Stimulated activated CD4-positive, alpha-beta T cell treated with anti-CD3 and anti-CD28 coated beads, Interleukin-15, amount 100 ng/mL, for 24 hours (primary cell): ENCODE results near the gene YAE1.
A peak's percentile ranks its signal among the peaks of the same experiment; 100 is the strongest.
"Not testable (repeated sequence)": the region's sequence is repeated elsewhere in the genome, so short reads cannot be mapped to it uniquely, and the experiment has no call there.

Source experiments
- DNase-seq: peaks from one replicate; pipeline ENCODE4 v3.0.0-alpha.2; 2020

The YAE1 gene, protein sequence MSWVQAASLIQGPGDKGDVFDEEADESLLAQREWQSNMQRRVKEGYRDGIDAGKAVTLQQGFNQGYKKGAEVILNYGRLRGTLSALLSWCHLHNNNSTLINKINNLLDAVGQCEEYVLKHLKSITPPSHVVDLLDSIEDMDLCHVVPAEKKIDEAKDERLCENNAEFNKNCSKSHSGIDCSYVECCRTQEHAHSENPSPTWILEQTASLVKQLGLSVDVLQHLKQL

DNA sequence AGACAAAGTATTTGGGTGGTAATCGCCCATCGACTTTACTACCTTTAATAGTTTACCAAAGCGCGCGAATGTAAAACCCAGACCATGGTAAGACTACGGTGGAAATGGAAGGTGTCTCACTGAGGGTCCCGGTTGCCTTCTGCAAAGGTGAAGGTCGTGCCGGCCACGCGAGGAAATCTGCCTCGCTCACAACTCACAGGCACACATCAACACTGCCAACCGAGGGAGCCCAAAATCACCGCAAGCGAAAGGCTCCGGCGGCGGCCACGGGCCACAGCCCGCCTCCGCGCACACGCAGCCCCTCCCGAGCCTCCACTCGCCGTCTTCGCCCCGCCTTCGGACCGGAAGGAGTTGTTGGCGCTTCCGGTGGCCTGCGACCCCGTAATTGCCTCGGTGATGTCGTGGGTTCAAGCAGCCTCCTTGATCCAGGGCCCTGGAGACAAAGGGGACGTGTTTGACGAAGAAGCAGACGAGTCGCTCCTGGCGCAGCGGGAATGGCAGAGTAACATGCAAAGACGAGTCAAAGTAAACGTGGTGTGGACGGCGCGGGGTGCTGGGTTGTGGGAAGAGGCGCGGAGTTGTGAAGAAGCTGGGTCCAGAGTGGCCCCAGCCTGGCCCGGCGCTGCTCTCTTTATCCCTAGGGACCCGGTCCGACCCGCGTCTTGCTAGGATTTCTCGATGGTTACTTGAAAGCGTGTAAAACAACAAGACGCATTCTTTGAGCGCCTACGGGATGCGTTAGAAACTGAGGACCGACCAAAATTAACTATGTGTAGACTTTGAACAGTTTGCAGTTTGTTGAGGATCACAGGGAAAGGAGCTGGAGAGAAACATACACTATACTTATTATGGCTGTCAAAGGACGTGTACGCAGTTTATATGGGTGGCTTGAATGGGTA lies at the start of gene YAE1:
Gene YAE1, plus strand, starts transcription at position 382 of the 899 bp plus-strand sequence. Its CDS starts 15 bp downstream, at position 397.
- DNase-seq = peak; percentile 91

DNA sequence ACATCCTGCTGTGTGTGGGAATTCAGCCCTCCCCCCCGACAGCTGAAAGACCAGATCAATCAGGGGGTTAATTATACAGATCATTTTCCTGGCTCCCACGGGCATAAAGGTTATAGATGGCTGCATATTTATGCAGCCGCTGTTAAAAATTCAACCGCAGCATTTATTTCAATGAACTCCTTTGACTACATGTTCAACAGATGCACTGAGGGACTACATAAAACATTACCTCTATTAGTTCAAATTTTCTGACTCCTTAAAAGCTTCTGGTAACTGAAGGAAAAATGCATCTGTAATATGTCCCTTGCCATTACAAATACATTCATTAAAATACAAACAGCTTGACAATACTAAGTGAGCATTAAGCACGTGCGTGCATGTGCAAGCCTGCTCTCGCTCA lies 49.7 kb upstream of the YAE1 start:
- DNase-seq = no peak

DNA sequence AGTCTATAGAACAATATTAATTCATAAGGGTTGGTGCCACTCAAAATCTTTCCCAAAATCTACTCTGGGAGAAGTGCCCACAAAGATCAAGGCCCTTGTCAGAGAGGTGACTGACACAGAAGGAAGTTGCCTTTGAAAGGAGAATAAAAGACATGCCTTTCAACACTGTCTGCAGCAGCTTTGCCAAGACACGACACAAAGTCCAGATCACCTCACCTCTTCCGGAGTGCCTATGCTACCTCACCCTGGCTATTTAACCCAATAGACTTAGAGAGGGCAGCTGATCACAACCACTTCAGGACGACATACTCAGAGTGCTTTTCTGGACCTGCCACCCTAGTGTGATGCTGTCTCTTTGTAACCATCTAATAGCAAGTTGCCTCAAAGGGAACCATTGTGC lies 49.0 kb upstream of the YAE1 start:
- DNase-seq = no peak

DNA sequence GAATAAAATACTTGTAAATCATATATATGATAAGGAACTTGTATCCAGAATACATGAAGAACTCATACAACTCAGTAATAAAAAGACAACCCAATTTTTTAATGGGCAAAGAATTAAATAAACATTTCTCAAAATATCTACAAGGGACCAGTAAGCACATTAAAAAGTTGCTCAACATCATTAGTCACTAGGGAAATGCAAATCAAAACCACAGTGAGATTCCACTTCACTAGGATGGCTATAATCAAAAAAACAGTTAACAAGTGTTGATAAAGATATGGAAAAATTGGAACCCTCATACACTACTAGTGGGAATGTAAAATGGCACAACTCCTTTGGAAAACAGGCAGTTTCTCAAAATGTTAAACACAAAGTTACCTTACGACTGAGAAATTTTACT lies 40.3 kb upstream of the YAE1 start:
- no peak for DNase-seq

DNA sequence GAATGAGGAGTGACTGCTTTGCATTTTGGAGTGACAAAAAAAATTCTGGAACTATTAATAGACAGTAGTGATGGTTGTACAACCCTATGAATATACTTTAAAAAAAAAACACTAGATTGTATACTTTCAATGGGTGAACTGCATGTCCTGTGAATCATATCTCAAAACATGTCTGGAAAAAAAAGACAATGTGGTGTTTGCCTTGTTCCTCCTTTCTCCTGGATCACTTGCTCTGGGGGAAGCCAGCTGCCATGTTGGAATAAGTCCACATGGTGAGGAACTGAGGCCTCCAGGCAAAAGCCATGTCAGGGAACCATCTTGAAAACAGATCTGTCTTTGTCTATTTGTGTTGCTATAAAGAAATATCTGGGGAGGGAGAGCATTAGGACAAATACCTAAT lies 39.5 kb upstream of the YAE1 start:
- DNase-seq = no peak

DNA sequence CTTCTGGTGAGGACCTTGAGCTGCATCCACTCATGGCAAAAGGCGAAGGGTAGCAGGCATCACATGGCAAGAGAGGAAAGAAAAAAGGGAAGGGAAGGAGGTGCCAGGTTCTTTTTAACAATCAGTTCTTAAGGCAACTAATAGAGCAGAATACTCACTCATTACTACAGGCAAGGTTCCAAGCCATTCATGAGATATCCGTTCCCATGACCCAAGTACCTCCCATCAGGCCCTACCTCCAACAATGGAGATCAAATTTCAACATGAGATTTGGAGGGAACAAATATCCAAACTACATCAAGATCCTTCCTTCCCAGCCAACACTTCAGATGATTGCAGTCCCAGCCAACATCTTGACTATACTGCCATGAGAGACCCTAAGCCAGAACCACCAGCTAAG lies 38.9 kb upstream of the YAE1 start:
- no peak for DNase-seq

DNA sequence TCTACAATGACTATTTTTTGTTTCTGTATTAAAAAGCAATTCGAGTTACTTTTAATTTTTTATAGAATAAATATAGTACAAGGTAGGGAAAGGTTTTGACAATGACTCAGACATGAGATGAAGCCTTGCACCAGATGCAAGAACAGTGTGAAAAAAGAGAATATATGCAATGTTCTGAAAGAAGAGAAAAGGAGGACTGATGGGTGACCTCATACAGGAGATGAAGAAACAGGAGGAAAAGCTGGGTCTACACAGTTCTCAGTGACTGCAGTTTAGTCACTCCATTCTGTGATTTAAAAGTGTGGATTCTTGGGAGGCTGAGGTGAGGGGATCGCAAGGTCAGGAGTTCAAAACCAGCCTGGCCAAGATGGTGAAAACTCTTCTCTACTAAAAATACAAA lies 38.3 kb upstream of the YAE1 start:
- no peak for DNase-seq

DNA sequence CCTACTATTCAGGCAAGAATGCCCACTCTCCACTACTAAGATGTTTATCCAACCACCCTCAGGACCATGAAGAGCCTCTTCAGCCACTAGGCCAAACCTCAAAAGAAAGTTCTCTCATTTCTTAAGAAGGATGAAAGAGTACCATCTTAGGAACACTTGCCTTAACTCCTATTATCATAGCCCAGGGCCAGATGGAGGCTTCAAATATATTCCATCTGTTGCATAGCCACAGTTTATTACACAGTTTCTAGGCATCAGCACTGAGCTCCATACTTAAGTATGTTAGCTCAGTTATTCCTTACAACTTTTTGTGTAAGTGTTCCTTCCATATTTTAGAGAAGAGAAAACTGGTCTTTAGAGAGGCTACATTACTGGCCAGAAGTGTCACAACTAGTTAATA lies 37.4 kb upstream of the YAE1 start:
- DNase-seq = no peak

DNA sequence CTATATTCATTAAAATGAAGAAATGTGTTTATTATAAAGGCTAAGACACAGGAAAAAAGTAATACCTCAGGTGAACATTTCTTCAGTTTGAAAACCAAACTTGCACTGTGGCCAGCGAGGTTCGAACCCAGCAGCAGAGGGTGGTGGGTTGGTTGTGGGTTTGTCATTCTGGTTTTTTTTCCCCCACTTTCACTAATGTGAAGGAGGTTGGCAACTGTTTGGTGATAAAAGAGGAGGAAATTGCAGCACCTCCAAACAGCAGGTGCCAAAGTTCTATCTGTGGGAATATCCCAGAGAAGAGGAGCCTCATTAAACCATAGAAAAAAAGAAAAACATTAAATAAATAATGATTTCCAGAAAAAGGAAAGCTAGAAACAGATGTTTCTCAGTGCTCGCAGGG lies 36.6 kb upstream of the YAE1 start:
- no peak for DNase-seq

DNA sequence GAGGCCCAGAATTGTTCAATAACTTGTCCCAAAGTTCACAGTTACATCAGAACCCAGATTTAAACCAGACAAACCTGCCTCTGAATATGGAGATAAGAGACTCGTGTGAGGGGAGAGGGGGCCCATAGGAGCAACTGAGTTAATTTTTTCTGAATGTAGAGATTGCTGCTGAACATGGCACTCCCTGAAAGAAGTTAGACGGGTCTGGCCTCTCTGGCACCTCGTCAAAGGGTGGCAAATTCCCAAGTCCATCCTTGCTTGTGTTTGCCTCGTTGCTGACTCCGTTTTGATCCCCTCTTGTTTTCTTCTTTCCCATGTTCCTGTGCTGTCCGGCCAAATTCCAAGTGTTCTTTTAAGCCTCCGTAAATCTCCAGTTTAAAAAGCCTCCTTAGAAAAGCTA lies 35.2 kb upstream of the YAE1 start:
- no peak for DNase-seq

DNA sequence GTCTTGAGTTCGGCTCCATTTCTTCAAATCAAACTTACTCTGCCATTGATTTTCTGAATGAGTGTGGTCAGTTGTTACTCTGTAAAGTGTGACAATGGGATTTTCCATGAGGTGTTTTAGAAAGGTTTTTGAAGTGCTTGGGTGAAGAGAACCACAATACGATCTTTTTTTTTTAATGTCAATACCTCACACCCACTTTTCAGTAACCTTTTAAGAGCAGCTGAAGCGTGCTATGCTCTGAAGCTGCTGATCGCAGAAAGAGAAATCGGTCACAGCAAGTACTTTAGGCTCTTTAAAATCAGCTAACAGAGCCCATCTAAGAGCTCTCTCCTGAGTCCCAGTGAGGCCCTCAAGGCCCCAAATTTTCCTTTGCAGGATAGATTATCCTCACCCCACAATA lies 34.4 kb upstream of the YAE1 start:
- no peak for DNase-seq

DNA sequence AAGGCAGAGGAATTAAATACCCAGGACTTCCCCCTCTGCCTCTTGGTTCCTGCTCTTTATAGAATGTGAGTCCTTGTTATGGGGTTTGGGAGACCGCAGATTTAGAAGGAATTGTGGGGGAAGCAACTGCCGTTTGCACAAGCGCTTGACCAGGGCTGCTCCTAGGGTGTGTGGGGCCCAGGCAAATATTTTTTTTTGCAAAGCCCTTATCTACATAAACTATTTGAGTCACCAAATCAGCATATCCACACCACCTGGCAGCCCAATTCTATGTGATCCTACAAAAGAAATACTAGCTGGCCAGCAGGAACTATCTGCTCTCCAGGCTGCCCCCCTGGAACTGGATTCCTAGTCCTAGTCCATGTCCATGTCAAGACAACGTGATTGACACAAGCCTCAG lies 33.4 kb upstream of the YAE1 start:
- no peak for DNase-seq

DNA sequence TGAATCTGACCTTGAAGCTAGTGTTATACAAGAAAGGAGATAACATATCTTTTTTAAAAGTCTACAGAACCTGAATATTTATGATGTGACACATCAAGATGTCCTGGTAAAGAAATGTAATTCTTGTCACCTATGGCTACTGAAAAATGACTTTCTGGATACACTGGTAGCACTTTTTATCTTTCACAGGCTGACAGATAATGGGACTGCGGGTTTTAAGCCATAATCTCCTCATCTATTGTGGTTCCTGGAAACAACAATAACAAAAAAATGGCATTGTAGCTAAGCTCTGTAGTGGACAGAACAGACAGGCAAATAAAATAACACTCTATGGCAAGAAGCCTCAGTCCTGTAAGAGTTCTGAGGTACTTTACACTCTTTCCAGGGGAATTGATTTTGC lies 31.6 kb upstream of the YAE1 start:
- no peak for DNase-seq

DNA sequence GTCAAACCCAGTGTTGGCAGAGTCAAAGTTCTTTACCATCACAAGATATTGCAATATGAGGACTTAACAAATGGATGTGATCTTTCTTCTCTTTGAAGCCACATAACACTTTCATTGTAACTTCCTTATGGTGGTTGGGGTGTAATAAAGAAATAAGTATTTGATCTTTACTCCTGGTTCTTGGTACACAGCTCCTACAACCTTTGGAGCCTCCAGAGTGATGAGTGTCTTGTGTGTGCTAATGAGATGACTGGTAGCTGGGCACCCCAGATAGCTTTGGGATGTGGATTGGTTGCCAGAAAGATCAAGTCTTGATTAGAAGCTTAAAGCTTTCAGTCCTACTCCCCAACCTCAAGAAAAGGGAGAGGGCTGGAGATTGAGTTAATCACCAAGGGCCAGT lies 31.1 kb upstream of the YAE1 start:
- DNase-seq = no peak

DNA sequence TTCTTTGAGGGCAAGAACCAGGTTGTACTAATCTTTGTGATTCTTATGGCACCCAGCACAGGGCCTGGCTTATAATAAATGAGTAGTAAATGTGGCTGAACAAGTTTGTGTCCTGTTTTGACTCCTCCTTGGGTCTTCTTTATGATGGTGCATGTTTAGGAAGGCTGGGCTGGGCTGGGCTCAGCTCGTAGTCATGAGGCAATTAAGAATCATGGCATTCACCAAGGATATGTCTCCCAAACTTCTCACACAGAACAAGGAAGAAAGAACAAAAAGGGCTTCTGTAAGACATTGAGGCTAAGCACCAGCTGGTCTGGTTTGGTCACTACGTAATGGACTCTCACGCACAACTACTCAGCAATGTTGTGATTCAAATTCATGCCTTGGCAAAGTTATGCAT lies 30.5 kb upstream of the YAE1 start:
- no peak for DNase-seq

DNA sequence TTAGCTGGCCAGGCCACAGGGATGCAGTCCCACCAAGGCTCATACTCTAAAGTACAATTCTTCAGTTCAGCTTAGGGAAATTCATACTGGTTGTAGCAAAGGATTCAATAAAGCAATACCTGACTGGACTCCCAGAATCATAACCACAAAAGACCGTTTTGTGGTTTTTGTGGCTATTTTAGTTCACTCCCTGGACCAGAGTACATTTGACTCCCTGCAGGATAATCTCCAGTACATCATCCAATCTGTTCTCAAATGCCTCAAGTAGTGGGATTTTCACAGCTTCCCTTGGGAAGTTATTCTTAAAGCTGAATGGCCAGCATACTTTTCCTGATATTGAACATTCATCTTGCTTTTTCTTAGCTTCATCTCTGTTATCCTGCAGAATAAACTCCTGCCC lies 29.3 kb upstream of the YAE1 start:
- no peak for DNase-seq

DNA sequence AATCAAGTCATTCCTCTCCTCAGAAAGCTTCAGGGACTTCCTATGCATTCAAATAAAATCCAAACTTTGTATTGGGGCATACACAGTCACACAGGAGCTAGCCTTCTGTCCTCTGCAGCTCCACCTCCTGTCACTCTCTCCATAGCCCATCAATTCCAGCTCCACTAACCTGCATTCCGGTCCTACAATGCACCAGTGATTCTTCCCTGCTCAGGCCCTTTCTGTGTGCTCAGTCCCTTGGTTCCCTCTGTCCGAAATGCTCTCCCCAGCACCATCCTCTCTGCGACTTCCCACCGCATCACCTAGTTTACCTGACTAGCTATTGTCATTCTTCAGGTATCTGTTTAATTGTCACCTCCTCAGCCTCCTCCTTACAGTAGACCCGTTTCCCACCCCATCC lies 26.4 kb upstream of the YAE1 start:
- no peak for DNase-seq

DNA sequence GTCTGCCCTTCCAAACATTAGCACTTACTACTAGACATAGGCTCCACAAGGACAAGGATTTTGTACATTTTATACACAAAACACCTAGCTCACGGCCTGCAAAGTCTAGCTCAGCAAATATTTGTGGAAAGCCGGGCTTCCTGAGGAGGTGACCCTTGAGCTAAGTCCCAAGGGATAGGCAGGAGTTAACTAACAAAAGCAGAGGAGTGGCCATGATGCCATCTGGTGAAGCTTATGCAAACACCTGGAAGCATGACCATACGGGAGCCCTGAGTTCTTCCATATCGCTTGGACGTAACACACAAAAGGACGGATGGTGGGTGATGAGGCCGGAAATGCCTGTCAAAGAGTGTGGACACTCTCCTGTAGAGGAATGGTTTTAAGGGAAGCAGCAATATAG lies 25.9 kb upstream of the YAE1 start:
- DNase-seq = no peak

DNA sequence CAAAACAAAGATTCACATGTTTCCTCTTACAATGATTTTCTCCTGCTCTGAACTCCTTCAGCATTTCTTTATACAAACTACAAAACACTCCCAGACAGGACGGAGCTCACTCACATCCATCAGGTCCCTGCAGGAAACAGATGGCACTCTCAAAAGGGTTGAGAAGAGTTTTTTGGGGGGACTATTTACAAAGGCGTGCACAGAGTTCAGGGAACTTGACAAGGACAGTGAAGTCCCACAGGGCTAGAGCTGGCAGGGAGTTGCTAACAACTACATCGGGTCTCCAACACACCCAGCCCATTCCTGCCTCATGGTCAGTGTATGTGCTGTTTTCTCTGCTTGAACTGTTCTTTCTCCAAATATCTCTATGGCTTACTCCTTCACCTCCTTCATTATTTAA lies 24.7 kb upstream of the YAE1 start:
- DNase-seq = no peak

DNA sequence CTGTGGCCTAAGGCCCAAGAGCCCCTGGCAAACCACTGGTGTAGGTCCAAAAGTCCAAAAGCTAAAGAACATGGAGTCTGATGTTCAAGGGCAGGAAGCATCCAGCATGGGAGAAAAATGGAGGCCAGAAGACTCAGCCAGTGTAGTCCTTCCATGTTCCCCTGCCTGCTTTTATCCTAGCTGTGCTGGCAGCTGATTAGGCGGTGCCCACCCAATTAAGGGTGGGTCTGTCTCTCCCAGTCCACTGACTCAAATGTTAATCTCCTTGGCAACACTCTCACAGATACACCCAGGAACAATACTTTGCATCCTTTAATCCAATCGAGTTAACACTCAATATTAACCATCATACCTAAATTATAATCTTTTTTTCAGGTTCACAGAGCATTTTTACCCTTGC lies 21.4 kb upstream of the YAE1 start:
- not testable (repeated sequence) for DNase-seq

DNA sequence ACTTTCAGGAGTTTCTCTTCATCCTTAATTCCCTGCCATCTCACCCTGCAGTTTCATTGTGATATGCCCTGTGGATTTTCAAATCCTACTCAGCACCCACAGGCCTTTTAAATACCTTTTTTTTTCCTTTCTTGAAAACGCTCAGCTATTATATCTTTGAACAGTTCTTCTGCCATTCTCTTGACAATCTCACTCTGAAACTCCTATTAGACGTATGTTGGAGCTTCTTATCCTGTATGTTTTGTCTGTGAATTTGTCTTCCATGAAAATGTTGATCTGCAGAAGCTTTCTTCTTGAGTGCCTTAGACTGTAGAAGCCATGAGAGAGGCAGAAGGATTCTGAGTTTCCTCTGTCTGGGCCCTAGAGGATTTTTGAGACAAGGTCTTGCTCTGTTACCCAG lies 18.9 kb upstream of the YAE1 start:
- no peak for DNase-seq

DNA sequence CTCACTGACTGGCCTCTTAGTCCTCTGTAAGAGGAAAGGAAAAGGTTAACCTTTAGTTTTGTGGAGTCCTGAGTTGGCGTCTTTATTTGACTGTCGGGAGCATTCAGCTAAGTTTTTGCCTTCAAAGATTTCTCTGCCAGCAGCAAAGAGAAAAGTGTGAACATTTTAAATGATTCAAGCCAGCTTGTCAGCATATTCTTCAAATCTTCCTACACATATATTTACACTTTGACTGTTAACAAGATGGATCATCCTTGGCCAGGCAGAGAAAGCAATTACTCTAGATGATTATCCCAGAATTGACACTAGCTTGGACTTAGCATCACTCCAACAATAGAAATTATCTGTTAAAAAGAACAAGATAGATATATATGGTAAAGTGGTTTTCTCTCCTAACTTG lies 15.8 kb upstream of the YAE1 start:
- DNase-seq = no peak

DNA sequence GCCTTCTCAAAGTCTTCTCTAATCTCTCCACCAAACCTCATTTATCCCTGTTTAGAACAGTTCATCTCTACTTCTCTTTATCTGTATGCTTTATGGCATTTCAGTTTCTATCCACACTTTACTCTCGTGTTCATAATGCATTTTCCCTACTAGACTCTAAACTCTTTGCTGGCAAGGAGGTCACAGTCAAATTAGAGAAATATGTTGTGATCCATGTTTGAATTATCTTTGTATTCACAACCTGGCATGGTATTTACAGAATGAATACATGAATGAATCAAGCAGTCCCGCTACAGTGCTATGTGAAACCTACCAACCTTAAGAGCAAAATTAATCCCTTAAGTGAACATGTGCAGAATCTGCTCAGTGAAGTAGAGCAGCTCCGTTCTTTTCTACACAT lies 12.8 kb upstream of the YAE1 start:
- no peak for DNase-seq

DNA sequence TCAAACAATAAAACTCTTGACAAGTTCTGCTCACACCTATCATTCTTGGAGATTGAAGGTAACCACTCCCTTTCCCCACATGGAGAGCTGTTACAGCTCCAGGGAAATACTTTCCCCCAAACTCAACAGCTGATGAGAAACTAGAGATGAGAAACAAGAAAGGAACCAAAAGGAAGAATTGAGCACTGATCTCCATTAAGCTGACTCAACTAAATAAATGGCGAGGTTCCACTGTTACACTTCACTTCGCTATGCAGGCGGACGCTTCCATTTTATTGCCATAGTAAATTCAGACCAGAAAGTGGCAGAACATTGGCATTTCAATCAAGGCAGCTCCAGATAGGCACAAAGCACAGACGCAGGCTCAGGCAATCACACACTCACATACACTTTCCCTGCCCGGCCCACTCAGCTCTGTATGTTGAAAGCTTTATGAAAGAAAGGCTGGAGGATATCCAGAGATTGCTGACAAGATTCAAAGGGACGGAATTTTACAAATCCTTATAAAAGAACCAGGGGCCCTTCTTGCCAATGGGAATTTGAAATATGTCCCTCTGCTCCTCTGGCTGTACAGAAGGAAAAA lies 11.5 kb upstream of the YAE1 start:
- no peak for DNase-seq
